Neural progenitor cell (in vitro differentiated cells): ENCODE results near the gene SKI. TPM values are rescaled to one million over a fixed set of nuclear protein-coding genes. Genes with fewer than 3 reads are reported as not detected.

Source experiments
- DNase-seq: peaks from one replicate; pipeline ENCODE4 v3.0.0-alpha.2; 2016; ENCODE audit warnings: low spot score
- H2AFZ ChIP-seq: fragments of 200-600 bp; sonication (generic); replicated peaks from 2 replicates; pipeline ENCODE4 v1.6.1; 2016; ENCODE audit warnings: antibody characterized with exemption
- H3F3A ChIP-seq: fragments of 200-600 bp; sonication (generic); 2 replicates; pipeline ENCODE4 v1.6.1; 2016; ENCODE audit warnings: antibody characterized with exemption, low read depth
- H3K27ac ChIP-seq: fragments of 200-600 bp; sonication (generic); 2 replicates; pipeline ENCODE4 v1.5.1; 2016; ENCODE audit warnings: mild to moderate bottlenecking
- H3K27me3 ChIP-seq: fragments of 200-600 bp; sonication (generic); 2 replicates; pipeline ENCODE4 v1.6.1; 2016; ENCODE audit warnings: mild to moderate bottlenecking, moderate library complexity
- H3K36me3 ChIP-seq: fragments of 200-600 bp; sonication (generic); 2 replicates; pipeline ENCODE4 v1.5.1; 2016
- H3K4me1 ChIP-seq: fragments of 200-600 bp; sonication (generic); 2 replicates; pipeline ENCODE4 v1.6.1; 2016; ENCODE audit warnings: mixed run types
- H3K4me2 ChIP-seq: fragments of 200-600 bp; sonication (generic); 2 replicates; pipeline ENCODE4 v1.6.1; 2016
- H3K4me3 ChIP-seq: fragments of 200-600 bp; sonication (generic); 2 replicates; pipeline ENCODE4 v1.5.1; 2016
- H3K79me2 ChIP-seq: fragments of 200-600 bp; sonication (generic); 2 replicates; pipeline ENCODE4 v1.6.1; 2016; ENCODE audit warnings: low read depth
- H3K9ac ChIP-seq: fragments of 200-600 bp; sonication (generic); 2 replicates; pipeline ENCODE4 v1.6.1; 2016
- H3K9me3 ChIP-seq: fragments of 200-600 bp; sonication (generic); 2 replicates; pipeline ENCODE4 v1.5.1; 2016; ENCODE audit warnings: low read depth
- H4K20me1 ChIP-seq: fragments of 200-600 bp; sonication (generic); 2 replicates; pipeline ENCODE4 v1.6.1; 2016; ENCODE audit warnings: low read depth
- H3K27ac Mint-ChIP-seq: 3 replicates; pipeline ENCODE4 v1.8.0; 2021; ENCODE audit warnings: mixed read lengths
- H3K27me3 Mint-ChIP-seq: 2 replicates; pipeline ENCODE4 v1.8.0; 2022; ENCODE audit warnings: low read depth, mild to moderate bottlenecking, inconsistent platforms, moderate library complexity, mixed read lengths; ENCODE audit not compliant: insufficient read depth
- H3K36me3 Mint-ChIP-seq: 3 replicates; pipeline ENCODE4 v1.8.0; 2021; ENCODE audit warnings: mixed read lengths
- H3K4me1 Mint-ChIP-seq: 3 replicates; pipeline ENCODE4 v1.8.0; 2021; ENCODE audit warnings: mixed read lengths
- H3K4me3 Mint-ChIP-seq: 3 replicates; pipeline ENCODE4 v1.8.0; 2021; ENCODE audit warnings: mild to moderate bottlenecking, moderate library complexity, mixed read lengths
- H3K9me3 Mint-ChIP-seq: 3 replicates; pipeline ENCODE4 v1.8.0; 2020; ENCODE audit warnings: mixed read lengths
- EZH2 ChIP-seq: fragments of 200-600 bp; sonication (generic); IDR thresholded peaks from 2 replicates; pipeline ENCODE4 v1.6.1; 2017; ENCODE audit warnings: antibody characterized with exemption, mild to moderate bottlenecking, moderate library complexity
- EZH2phosphoT487 ChIP-seq: fragments of 200-600 bp; sonication (generic); IDR thresholded peaks from 2 replicates; pipeline ENCODE4 v1.6.1; 2017; ENCODE audit warnings: antibody characterized with exemption
- total RNA-seq: library from RNA; depleted of rRNA; stranded (reverse); fragments of >200 nt; gene quantifications from 2 replicates; pipeline ENCODE4 v1.2.3, GENCODE V29; 2015; ENCODE audit warnings: low replicate concordance
- TF ChIP-seq, protein P1 (sequence below): fragments of 200-600 bp; sonication (generic); IDR thresholded peaks from 2 replicates; pipeline ENCODE4 v1.5.1; 2017; ENCODE audit warnings: antibody characterized with exemption, mild to moderate bottlenecking

SKI gene
- total RNA-seq, 1 donor from 2014 or later: 7.4 TPM

DNA sequence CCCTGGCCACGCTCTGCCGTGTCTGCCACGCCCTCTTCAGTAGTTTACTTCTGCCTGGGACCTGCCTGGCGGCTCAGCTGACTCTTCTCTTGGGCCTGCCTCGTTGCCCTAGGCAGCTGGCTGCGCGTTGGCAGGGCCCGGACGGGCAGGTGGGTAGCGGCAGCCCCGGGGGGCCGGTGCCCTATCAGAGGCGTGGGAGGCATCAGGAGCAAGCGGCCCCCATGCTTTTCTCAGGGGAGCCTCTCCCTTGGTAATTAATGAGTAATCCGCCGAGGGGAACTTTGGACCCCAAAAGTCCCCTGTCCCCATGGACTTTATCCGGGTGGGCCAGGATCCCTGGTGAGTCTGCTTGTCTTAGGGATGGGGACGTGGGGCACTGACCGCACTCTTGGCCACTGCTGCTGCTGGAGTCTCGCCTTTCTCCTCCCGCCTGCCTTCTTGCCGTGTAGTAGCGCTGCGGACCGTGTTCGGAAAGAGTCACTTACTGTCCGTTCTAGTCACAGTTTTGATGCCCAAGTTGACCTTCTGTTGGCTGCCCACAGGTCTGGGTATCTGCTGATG, 22.7 kb downstream of the SKI start:
- Mint-ChIP-seq H3K27ac (peak overlapping the region; percentile 88), H3K36me3 (peaks cover 22% of the 10 kb centered on the region), H3K9me3 (no peaks in the 10 kb centered on the region), H3K4me3 (peak overlapping the region; percentile 46), H3K27me3 (peaks cover 9% of the 10 kb centered on the region), H3K4me1 (peaks cover 63% of the 10 kb centered on the region)
- Histone ChIP-seq H3K4me2 (peak overlapping the region; percentile 10), H3K9ac (no peak overlapping the region), H3K27ac (no peak overlapping the region), H4K20me1 (peaks cover 69% of the 10 kb centered on the region), H3K9me3 (no peaks in the 10 kb centered on the region), H3K36me3 (no peaks in the 10 kb centered on the region), H3K79me2 (peaks cover 98% of the 10 kb centered on the region), H3K27me3 (no peaks in the 10 kb centered on the region), H2AFZ (no peak overlapping the region), H3K4me1 (peaks cover 51% of the 10 kb centered on the region), H3F3A (peaks cover 43% of the 10 kb centered on the region), H3K4me3 (no peak overlapping the region)
- TF ChIP-seq EZH2 (no peak), EZH2phosphoT487 (no peak)
- TF ChIP-seq, protein P1, sequence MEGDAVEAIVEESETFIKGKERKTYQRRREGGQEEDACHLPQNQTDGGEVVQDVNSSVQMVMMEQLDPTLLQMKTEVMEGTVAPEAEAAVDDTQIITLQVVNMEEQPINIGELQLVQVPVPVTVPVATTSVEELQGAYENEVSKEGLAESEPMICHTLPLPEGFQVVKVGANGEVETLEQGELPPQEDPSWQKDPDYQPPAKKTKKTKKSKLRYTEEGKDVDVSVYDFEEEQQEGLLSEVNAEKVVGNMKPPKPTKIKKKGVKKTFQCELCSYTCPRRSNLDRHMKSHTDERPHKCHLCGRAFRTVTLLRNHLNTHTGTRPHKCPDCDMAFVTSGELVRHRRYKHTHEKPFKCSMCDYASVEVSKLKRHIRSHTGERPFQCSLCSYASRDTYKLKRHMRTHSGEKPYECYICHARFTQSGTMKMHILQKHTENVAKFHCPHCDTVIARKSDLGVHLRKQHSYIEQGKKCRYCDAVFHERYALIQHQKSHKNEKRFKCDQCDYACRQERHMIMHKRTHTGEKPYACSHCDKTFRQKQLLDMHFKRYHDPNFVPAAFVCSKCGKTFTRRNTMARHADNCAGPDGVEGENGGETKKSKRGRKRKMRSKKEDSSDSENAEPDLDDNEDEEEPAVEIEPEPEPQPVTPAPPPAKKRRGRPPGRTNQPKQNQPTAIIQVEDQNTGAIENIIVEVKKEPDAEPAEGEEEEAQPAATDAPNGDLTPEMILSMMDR: no peak
- no peak for DNase-seq

GRCh38 chr1:2251363-2251762, 23.2 kb downstream of the SKI start:
- TF ChIP-seq EZH2 (no peak), EZH2phosphoT487 (no peak)
- TF ChIP-seq, protein P1: no peak
- DNase-seq: no peak
- Mint-ChIP-seq H3K36me3 (peaks cover 22% of the 10 kb centered on the region), H3K9me3 (no peaks in the 10 kb centered on the region), H3K4me3 (no peak overlapping the region), H3K4me1 (peaks cover 58% of the 10 kb centered on the region), H3K27ac (peak overlapping the region; percentile 79), H3K27me3 (peaks cover 9% of the 10 kb centered on the region)
- Histone ChIP-seq H3K27me3 (no peaks in the 10 kb centered on the region), H3K4me3 (no peak overlapping the region), H3F3A (peaks cover 48% of the 10 kb centered on the region), H3K27ac (no peak overlapping the region), H3K4me1 (peaks cover 45% of the 10 kb centered on the region), H2AFZ (no peak overlapping the region), H3K79me2 (peaks cover 98% of the 10 kb centered on the region), H3K9me3 (no peaks in the 10 kb centered on the region), H3K9ac (no peak overlapping the region), H4K20me1 (peaks cover 69% of the 10 kb centered on the region), H3K36me3 (no peaks in the 10 kb centered on the region), H3K4me2 (peak overlapping the region; percentile 10)

DNA sequence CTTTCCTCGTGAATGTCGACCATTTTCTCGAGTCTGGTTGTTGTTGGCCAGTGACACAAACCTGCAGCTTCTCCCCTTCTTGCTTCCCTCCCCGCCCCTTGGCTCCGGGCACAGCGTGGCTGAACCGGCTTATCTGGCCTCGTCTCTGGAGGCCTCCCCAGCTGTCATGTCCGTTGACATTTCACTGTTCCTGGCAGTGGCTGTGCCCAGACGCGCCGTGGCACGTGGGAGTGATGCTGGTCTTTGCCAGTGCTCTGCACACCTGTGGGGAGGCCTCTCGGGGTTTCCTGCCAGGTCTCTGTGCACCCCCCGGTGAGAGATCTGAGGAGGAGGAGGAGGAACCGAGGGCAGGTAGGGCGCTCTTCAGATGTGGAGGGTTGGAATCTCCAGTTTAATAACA, 23.7 kb downstream of the SKI start:
- H3K4me2 ChIP-seq: no peak overlapping the region
- peaks cover 22% of the 10 kb centered on the region for H3K36me3 Mint-ChIP-seq
- H4K20me1 ChIP-seq: peaks cover 69% of the 10 kb centered on the region
- DNase-seq: no peak
- H2AFZ ChIP-seq: no peak overlapping the region
- no peak overlapping the region for H3K27ac ChIP-seq
- TF ChIP-seq EZH2phosphoT487: no peak
- TF ChIP-seq, protein P1: no peak
- TF ChIP-seq EZH2: no peak
- no peaks in the 10 kb centered on the region for H3K9me3 ChIP-seq
- no peak overlapping the region for H3K4me3 Mint-ChIP-seq
- no peak overlapping the region for H3K4me3 ChIP-seq
- H3K79me2 ChIP-seq: peaks cover 98% of the 10 kb centered on the region
- H3K9me3 Mint-ChIP-seq: no peaks in the 10 kb centered on the region
- H3K4me1 Mint-ChIP-seq: peaks cover 55% of the 10 kb centered on the region
- H3K9ac ChIP-seq: no peak overlapping the region
- no peaks in the 10 kb centered on the region for H3K27me3 ChIP-seq
- H3K4me1 ChIP-seq: peaks cover 41% of the 10 kb centered on the region
- peak overlapping the region; percentile 79 for H3K27ac Mint-ChIP-seq
- H3K36me3 ChIP-seq: no peaks in the 10 kb centered on the region
- peaks cover 47% of the 10 kb centered on the region for H3F3A ChIP-seq
- H3K27me3 Mint-ChIP-seq: peaks cover 9% of the 10 kb centered on the region
